ENCODE measurements around the gene SDK1.

The SDK1 gene

GRCh38 chr7:3370921-3371320 is 69.9 kb downstream of the SDK1 start:
- DNase-seq (ENCODE audit: low read depth): no peak
- no peak for TF ChIP-seq CTCF (conservative IDR thresholded peaks at IDR 0.05; ENCODE audit: control insufficient read depth, insufficient read depth, low read depth, low read length)
- H3K4me3 ChIP-seq (ENCODE audit: control insufficient read depth, low read depth, low read length): no peak overlapping the region

- H3K4me3 ChIP-seq (ENCODE audit: control insufficient read depth, low read depth, low read length): no peak overlapping the region
- TF ChIP-seq CTCF (conservative IDR thresholded peaks at IDR 0.05; ENCODE audit: control insufficient read depth, insufficient read depth, low read depth, low read length): no peak
- DNase-seq (ENCODE audit: low read depth): peak; percentile 16
These were observed 70.5 kb downstream of the SDK1 start for GRCh38 chr7:3371601-3372000.

GRCh38 chr7:3374239-3374638 is 73.2 kb downstream of the SDK1 start:
- no peak for DNase-seq (ENCODE audit: low read depth)
- no peak for TF ChIP-seq CTCF (conservative IDR thresholded peaks at IDR 0.05; ENCODE audit: control insufficient read depth, insufficient read depth, low read depth, low read length)
- no peak overlapping the region for H3K4me3 ChIP-seq (ENCODE audit: control insufficient read depth, low read depth, low read length)

- no peak overlapping the region for H3K4me3 ChIP-seq (ENCODE audit: control insufficient read depth, low read depth, low read length)
- DNase-seq (ENCODE audit: low read depth): no peak
- TF ChIP-seq CTCF (conservative IDR thresholded peaks at IDR 0.05; ENCODE audit: control insufficient read depth, insufficient read depth, low read depth, low read length): no peak
These were observed 77.5 kb downstream of the SDK1 start for GRCh38 chr7:3378390-3379150.

GRCh38 chr7:3380034-3380433 is 79.0 kb downstream of the SDK1 start:
- TF ChIP-seq CTCF (conservative IDR thresholded peaks at IDR 0.05; ENCODE audit: control insufficient read depth, insufficient read depth, low read depth, low read length): no peak
- no peak overlapping the region for H3K4me3 ChIP-seq (ENCODE audit: control insufficient read depth, low read depth, low read length)
- no peak for DNase-seq (ENCODE audit: low read depth)

GRCh38 chr7:3380886-3381685 is 80.0 kb downstream of the SDK1 start:
- no peak for DNase-seq (ENCODE audit: low read depth)
- no peak overlapping the region for H3K4me3 ChIP-seq (ENCODE audit: control insufficient read depth, low read depth, low read length)
- no peak for TF ChIP-seq CTCF (conservative IDR thresholded peaks at IDR 0.05; ENCODE audit: control insufficient read depth, insufficient read depth, low read depth, low read length)

Measured in fibroblast of mammary gland (primary cell).